ENCODE data around the gene MARF1.
"Not testable (repeated sequence)": the region's sequence is repeated elsewhere in the genome, so short reads cannot be mapped to it uniquely, and the experiment has no call there.

The MARF1 gene

GRCh38 chr16:15599303-15600070 lies 43.5 kb downstream of the MARF1 start:
- no peak for DNase-seq

DNA sequence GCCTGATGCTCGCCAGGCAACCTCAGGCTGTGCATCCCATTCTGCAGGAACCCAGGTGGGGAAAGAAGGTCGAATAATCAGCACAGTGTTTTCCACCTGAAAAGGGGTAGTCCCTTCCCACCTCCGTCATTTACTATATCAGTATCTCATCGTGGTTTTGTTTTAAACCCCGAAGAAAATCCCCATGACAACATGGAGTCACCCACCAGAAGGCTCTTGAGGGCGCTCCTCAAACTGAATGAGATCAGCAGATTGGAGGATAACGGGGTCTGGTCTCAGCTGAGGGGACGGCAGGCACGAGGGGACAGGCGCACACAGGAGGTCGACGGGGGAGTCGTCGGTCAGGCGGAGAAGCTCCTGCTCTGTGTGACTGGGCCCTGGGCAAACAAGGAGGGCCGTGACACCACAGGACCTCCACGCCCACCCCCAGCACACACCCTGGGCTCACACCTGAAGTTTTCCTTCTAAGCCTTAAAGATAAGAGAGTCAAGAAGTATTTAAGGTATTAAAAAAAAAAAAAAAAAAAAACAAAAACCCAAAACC lies 44.2 kb downstream of the MARF1 start:
- DNase-seq: no peak

- DNase-seq: no peak
Measured at GRCh38 chr16:15597822-15598647, 44.9 kb downstream of the MARF1 start.

GRCh38 chr16:15597135-15597534 lies 45.8 kb downstream of the MARF1 start:
- no peak for DNase-seq

GRCh38 chr16:15594711-15595320 lies 48.1 kb downstream of the MARF1 start:
- DNase-seq: no peak

DNA sequence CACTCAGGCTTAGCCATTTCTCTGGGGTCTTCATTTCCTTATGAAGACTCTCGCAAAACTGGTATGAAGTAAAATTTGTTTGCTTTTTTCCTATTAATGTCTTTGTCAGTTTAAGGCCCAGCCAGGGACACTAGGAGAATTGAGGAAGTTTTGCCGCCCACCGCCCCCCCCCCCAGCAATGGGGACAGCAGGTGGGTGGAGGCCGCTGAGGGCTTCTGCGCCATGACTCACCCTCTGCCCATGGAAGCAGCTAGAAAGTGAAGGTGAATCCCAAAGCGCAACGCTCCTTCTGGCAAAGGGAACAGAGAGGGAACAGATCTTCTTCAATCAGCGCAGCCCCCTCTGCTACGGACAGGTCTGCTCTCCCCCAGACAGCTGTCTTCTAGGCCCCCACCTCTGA lies 49.7 kb downstream of the MARF1 start:
- DNase-seq: no peak

DNA sequence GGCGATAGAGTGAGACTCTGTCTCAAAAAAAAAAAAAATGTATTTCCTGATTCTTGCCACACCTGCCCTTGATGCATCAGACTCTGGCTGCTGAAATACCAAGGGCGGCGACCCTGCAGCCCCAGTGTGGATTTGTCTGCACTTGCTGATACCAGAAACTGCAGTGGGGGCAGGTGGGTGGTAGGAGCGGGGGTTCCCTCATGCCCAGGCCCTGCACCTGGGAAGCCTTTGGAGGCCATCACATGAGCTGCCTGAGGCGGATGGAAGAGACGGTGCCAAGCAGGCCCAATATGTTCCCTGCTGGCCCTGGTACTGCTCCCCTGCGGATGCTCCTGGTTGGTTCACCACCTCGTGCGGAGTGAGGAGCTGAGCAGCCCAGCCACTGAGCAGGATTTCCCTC lies 50.6 kb downstream of the MARF1 start:
- no peak for DNase-seq

DNA sequence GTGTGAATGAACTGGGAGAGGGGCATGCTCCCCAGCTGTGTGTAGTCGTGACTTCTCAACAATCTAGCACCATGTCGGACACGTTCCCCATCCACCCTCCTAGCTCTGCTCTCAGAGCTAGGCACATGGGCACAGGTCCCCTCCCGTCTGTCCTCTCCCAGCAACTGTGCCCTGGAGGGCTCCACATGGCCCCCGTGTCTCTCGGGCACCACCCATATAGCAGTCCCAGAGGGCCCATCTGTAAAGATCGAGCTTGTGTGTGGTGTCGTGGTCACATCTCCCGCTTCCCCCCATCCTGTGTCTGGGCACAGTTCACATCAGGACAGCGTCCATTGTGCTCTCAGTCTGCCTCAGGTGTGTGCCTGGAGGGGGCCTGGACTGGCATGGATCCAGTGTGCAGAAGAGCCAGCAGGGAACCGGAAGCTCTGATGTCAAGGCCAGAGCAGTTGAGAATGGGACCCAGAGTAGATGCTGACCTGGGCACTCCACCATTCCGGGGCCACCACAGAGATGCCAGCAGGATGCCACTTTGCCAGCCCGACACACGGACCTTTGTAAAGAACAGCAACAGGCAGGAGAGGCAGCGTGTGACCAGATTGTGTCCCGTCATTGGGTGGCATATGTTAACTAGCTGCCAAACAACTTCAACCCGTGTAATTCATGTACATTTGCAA lies 55.7 kb downstream of the MARF1 start:
- no peak for DNase-seq

DNA sequence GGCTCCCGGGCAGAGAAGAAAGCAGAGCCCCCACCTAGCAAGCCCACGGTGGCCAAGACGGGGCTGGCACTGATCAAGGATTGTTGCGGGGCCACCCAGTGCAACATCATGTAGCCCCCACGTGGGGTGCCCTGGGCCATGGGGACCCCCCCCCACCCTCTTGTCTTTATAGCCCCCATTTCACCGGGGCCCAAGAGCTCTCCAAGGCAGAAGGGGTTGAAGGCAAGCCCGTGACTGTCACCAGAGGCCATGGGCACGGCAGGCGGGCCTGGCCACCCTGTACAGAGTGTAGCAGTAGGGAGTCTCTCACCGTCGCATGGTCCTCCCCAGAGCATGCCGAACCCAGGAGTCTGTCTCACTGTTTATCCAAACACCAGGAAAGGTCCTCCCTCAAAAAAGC lies 56.2 kb downstream of the MARF1 start:
- DNase-seq: no peak

GRCh38 chr16:15585956-15586355 lies 57.0 kb downstream of the MARF1 start:
- no peak for DNase-seq

- no peak for DNase-seq
Measured at GRCh38 chr16:15583526-15583925, 59.4 kb downstream of the MARF1 start.

DNA sequence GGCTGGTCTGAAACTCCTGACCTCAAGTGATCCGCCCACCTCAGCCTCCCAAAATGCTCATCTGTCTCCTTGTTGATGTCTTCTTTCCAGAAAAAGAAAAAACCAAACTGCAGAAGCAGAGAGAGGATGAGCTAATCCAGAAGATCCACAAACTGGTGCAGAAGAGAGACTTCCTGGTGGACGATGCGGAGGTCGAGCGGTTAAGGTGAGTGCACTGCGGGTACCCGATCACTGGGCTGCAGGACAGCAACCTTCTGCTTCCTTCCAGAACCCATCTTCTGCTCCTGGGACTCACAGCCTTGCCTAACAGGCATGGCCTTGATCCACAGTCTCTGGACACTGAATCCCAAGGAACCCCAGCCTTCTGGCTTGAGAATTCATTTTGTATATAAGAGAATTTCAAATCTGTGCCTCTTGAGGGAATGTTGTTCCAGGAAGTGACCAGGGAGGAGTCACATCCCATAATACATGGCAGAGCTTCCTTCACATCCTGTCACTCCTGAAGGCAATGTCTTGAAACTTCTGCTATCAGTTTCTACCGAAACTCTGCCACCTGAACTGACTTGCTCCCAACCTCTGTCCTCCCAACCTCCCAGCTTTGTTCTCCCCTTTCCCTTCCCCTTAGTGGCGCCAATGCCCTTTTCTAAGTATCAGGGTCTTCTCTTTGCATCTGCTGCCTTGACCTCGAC lies 61.7 kb downstream of the MARF1 start:
- DNase-seq: no peak

DNA sequence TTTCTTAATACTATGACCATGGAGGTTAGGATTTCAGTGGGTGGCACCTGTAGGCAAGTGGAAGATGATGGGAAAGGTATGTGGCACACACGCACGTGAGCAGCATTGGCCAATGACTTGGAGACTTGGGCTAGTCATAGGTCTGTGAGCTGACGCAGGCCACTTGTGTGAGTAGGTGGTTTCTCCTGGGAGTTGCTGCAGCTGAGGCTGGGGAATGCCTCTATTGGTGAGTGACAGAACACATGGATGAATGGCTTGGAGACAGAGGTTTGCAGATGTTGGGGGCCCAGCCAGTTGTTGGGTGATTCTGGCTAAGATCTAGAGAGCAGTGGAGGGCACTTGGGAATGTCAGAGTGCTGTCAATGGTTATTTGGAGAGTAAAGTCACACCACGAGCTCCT lies 64.1 kb downstream of the MARF1 start:
- no peak for DNase-seq

- no peak for DNase-seq
Measured at GRCh38 chr16:15576960-15577958, 65.7 kb downstream of the MARF1 start.

DNA sequence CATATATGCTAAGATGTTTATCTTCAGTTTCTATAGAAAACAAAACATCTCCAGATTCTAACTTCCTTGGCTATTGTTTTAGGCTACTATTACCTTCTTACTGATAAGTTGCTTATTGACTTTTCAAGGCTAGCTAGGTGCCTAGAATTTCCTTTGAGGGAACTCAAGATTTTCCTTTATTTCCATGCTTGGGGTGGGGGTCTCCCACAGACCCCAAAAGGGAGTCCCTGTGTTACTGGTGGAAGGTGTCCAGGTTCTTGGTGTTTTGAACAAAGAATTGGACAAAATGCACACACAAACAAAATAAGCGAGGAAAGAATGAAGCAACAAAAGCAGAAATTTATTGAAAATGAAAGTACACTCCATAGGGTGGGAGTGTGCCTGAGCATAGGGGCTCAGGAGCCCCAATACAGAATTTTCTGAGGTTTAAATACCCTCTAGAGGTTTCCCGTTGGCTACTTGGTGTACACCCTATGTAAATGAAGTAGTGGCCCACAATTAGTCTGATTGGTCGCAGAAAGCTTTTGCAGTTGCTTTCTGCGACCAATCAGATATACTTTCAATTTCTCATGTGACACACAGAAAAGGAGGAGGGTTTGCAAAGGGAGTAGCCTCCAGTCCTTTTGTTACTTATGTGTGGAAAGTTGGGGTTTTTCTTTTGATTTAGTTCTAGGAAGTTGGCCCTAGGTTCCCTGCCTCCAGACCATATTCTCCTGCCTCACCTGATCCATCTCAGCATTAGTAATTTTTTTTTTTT lies 67.5 kb downstream of the MARF1 start:
- no peak for DNase-seq

DNA sequence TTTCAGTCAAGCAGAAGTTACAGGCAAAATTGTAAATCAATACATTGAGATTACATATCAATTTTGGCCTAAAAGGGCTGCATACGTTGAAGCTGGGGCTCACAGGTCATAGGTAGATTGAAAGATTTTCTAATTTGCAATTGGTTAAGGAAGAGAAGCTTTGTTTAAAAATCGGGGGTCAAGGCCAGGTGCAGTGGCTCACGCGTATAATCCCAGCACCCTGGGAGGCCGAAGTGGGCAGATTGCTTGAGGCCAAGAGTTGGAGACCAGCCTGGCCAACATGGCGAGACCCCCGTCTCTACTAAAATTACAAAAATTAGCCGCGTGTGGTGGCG lies 68.4 kb downstream of the MARF1 start:
- no peak for DNase-seq

DNA sequence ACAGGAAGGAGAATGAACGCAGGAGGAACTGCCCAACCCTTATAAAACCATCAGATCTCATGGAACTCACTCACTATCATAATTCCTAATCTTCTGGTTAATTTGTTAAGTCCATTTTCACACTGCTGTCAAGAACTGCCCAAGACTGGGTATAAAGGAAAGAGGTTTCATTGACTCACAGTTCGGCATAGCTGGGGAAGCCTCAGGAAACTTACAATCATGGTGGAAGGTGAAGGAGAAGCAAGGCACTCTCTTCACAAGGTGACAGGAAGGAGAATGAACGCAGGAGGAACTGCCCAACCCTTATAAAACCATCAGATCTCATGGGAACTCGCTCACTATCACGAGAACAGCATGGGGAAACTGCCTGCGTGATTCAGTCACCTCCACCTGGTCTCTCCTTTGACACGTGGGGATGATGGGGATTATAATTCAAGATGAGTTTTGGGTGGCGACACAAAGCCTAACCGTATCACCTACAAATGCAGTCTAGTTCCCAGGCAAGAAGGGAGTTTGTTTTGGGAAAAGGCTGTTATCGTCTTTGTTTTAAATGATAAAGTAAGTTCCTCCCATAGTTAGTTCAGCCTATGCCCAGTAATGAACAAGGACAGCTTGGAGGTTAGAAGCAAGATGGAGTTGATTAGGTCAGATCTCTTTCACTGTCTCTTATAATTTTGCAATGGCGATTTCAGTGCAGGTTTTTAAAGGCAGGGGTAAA lies 68.9 kb downstream of the MARF1 start:
- not testable (repeated sequence) for DNase-seq

DNA sequence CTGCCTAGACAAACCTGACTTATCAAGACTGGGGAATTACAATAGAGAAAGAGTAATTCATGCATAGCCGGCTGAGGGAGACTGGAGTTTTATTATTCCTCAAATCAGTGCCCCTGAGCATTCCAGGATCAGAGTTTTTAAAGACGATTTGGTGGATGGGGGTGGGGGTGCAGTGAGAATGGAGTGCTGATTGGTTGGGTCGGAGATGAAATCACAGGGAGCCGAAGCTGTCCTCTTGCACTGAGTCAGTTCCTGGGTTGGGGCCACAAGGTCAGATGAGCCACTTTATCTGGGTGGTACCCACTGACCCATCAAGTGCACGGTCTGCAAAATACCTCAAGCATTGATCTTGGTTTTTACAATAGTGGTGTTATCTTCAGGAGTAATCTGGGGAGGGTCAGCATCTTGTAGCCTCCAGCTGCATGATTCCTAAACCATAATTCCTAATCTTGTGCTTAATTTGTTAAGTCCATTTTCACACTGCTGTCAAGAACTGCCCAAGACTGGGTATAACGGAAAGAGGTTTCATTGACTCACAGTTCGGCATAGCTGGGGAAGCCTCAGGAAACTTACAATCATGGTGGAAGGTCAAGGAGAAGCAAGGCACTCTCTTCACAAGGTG lies 69.6 kb downstream of the MARF1 start:
- DNase-seq: no peak

GRCh38 chr16:15572329-15573001 lies 70.5 kb downstream of the MARF1 start:
- DNase-seq: no peak
